PFSK-1 (cell line): ENCODE data around the gene ADGRF5.

Experiments
- FOXP2 ChIP-seq: optimal IDR thresholded peaks from 2 replicates; pipeline ENCODE3; 2011; ENCODE audit warnings: borderline replicate concordance, control low read depth, inconsistent platforms; ENCODE audit not compliant: insufficient read depth; ENCODE audit errors: extremely low read length, extremely low read depth
- POLR2AphosphoS5 ChIP-seq: IDR thresholded peaks from 2 replicates; pipeline ENCODE4 v1.6.1; 2012; ENCODE audit warnings: low read depth, mild to moderate bottlenecking, control low read depth, low read length, moderate library complexity
- SIN3A ChIP-seq: IDR thresholded peaks from 2 replicates; pipeline ENCODE4 v1.6.1; 2012; ENCODE audit warnings: mild to moderate bottlenecking, low read length, moderate library complexity, borderline replicate concordance; ENCODE audit not compliant: insufficient read depth
- TAF1 ChIP-seq: IDR thresholded peaks from 2 replicates; pipeline ENCODE4 v1.6.1; 2012; ENCODE audit warnings: low read length, control low read depth, borderline replicate concordance; ENCODE audit not compliant: insufficient read depth
- TF ChIP-seq, protein P1 (sequence below), 2 experiments: IDR thresholded peaks; 2 replicates each; pipeline versions ENCODE4 v1.6.1 to v1.8.0; 2011 to 2012; ENCODE audit warnings: low read depth in 2 of 2, low read length in 2 of 2, control low read depth in 1 of 2, inconsistent platforms in 1 of 2, mild to moderate bottlenecking in 1 of 2, moderate library complexity in 1 of 2; ENCODE audit not compliant: insufficient read depth in 1 of 2

Gene ADGRF5

DNA sequence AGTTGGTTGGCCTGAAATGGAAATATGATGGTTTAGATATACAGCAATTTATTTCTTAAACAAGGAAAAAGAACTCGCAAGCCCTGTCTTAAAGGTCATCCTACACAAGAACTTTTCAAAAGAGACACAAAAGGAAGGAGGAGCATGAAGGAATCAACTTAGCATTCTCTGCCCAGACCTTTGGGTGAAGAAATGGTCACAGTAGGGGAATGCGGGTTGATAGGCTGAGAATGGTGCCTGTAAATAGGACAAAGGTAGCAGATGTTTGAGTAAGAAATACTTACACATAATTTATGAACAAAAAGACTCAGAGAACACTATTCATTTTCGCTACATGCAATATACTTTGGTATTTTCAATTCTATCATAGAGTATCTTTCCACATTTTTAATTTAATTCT is 15.0 kb downstream of the ADGRF5 start:
- TF ChIP-seq POLR2AphosphoS5: no peak
- TF ChIP-seq, protein P1, sequence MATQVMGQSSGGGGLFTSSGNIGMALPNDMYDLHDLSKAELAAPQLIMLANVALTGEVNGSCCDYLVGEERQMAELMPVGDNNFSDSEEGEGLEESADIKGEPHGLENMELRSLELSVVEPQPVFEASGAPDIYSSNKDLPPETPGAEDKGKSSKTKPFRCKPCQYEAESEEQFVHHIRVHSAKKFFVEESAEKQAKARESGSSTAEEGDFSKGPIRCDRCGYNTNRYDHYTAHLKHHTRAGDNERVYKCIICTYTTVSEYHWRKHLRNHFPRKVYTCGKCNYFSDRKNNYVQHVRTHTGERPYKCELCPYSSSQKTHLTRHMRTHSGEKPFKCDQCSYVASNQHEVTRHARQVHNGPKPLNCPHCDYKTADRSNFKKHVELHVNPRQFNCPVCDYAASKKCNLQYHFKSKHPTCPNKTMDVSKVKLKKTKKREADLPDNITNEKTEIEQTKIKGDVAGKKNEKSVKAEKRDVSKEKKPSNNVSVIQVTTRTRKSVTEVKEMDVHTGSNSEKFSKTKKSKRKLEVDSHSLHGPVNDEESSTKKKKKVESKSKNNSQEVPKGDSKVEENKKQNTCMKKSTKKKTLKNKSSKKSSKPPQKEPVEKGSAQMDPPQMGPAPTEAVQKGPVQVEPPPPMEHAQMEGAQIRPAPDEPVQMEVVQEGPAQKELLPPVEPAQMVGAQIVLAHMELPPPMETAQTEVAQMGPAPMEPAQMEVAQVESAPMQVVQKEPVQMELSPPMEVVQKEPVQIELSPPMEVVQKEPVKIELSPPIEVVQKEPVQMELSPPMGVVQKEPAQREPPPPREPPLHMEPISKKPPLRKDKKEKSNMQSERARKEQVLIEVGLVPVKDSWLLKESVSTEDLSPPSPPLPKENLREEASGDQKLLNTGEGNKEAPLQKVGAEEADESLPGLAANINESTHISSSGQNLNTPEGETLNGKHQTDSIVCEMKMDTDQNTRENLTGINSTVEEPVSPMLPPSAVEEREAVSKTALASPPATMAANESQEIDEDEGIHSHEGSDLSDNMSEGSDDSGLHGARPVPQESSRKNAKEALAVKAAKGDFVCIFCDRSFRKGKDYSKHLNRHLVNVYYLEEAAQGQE (IDR thresholded peaks at IDR 0.05; ENCODE audit: insufficient read depth in 1 of 2, low read depth in 2 of 2, low read length in 2 of 2): no peak
- TF ChIP-seq SIN3A: no peak
- no peak for TF ChIP-seq TAF1
- TF ChIP-seq FOXP2: no peak

DNA sequence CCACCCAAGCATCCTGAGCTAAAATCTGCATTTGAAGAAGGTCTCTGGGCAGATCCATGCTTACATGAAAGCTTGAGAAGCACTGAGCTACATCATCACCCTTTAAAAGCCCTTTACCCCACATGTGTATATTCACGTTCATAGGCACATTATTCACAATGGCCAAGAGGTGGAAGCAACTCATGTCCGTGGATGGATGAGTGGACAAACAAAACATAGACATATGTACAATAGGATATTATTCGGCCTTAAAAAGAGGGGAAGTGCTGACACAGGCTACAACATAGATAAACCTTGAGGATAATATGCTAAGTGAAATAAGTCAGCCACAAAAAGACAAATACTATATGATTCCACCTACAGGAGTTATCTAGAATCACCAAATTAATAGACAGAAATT is 17.6 kb downstream of the ADGRF5 start:
- no peak for TF ChIP-seq SIN3A
- no peak for TF ChIP-seq POLR2AphosphoS5
- TF ChIP-seq, protein P1 (IDR thresholded peaks at IDR 0.05; ENCODE audit: insufficient read depth in 1 of 2, low read depth in 2 of 2, low read length in 2 of 2): no peak
- TF ChIP-seq TAF1: no peak
- no peak for TF ChIP-seq FOXP2

DNA sequence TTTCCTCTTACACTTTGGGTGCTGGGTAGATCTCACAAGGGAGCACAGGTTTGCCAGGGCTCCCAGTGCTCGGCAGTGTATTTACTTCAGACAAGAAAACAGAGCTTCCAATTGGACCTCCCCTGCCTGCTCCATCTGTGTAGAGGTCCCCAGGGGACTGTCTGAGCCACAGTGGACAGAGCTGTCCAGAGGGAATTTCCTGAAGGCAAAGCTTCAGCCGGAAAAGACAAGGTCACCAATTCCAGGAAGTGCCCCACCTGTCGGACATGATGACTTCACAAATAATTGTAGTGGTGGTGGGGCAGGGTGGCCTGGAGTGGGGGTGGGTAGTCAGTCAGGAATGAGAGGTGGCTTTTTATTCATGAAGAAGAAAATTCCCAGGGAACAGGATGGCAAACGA is 18.6 kb downstream of the ADGRF5 start:
- TF ChIP-seq, protein P1 (IDR thresholded peaks at IDR 0.05; ENCODE audit: insufficient read depth in 1 of 2, low read depth in 2 of 2, low read length in 2 of 2): no peak
- TF ChIP-seq POLR2AphosphoS5: no peak
- no peak for TF ChIP-seq SIN3A
- no peak for TF ChIP-seq FOXP2
- TF ChIP-seq TAF1: no peak

DNA sequence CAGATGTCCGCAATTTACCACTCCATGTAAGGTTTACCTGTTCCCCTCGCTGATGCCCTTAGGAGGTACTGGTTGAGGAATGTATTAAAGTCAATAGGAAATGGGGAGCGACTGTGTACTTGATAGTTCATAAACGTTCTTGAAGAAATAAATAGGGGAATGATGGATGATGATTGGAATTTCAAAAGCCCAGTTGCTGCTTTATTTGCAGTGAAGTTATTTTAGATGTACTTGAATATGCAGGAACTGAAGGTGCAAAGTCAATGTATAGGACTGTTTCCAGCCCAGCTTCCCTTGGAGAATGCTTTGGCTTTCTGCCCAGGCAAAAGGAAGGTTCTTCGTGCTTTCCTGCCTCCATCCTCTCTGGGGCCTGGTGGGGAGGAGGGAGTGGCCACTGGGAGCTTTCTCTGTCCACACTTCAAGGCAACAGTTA is 19.8 kb downstream of the ADGRF5 start:
- no peak for TF ChIP-seq FOXP2
- TF ChIP-seq, protein P1 (IDR thresholded peaks at IDR 0.05; ENCODE audit: insufficient read depth in 1 of 2, low read depth in 2 of 2, low read length in 2 of 2): no peak
- TF ChIP-seq TAF1: no peak
- TF ChIP-seq POLR2AphosphoS5: no peak
- TF ChIP-seq SIN3A: no peak

DNA sequence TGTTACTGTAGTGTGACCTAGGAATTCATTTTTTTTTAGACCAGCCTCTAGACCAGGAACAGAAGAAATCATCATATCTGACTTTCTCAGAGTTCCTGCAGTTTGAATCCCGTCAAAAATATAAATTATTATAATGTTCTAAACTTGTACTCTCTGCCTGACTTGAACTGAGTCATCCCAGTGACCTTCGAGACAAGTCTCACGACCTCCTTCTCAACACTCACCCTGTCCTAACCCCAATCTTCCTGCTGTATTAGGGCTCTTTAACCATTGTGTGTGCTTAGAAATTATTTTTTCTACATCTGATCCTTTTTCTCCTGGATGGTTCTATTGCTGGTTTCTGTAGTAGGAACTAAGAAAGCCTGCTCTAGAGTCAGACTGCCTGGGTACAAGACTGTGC is 21.5 kb downstream of the ADGRF5 start:
- TF ChIP-seq TAF1: no peak
- TF ChIP-seq, protein P1 (IDR thresholded peaks at IDR 0.05; ENCODE audit: insufficient read depth in 1 of 2, low read depth in 2 of 2, low read length in 2 of 2): no peak
